Subcutaneous adipose tissue (tissue), 4 donors: ENCODE measurements around the gene BACH2. TPM values are rescaled to one million over a fixed set of nuclear protein-coding genes. Genes with fewer than 3 reads are reported as not detected.

ENCODE experiments used
- total RNA-seq, 4 donors: library from RNA; depleted of rRNA; stranded (reverse); fragments of >200 nt; gene quantifications; one replicate each; pipeline ENCODE4 v1.1.0, GENCODE V29; 2016
- TF ChIP-seq, protein P1 (sequence below): fragments of 450-650 bp; IDR thresholded peaks from one replicate; pipeline ENCODE4 v1.5.1; 2016; ENCODE audit warnings: low read depth, mild to moderate bottlenecking, control low read depth, antibody characterized with exemption, moderate library complexity

The BACH2 gene
- total RNA-seq, 4 donors from 2014 or later, result 1.7 to 15.4 (median 3.9) TPM

- TF ChIP-seq, protein P1, sequence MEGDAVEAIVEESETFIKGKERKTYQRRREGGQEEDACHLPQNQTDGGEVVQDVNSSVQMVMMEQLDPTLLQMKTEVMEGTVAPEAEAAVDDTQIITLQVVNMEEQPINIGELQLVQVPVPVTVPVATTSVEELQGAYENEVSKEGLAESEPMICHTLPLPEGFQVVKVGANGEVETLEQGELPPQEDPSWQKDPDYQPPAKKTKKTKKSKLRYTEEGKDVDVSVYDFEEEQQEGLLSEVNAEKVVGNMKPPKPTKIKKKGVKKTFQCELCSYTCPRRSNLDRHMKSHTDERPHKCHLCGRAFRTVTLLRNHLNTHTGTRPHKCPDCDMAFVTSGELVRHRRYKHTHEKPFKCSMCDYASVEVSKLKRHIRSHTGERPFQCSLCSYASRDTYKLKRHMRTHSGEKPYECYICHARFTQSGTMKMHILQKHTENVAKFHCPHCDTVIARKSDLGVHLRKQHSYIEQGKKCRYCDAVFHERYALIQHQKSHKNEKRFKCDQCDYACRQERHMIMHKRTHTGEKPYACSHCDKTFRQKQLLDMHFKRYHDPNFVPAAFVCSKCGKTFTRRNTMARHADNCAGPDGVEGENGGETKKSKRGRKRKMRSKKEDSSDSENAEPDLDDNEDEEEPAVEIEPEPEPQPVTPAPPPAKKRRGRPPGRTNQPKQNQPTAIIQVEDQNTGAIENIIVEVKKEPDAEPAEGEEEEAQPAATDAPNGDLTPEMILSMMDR, result no peak
Observed at GRCh38 chr6:90090866-90091265, 205.8 kb downstream of the BACH2 start.

GRCh38 chr6:90088009-90088408 is 208.6 kb downstream of the BACH2 start:
- TF ChIP-seq, protein P1, result no peak

DNA sequence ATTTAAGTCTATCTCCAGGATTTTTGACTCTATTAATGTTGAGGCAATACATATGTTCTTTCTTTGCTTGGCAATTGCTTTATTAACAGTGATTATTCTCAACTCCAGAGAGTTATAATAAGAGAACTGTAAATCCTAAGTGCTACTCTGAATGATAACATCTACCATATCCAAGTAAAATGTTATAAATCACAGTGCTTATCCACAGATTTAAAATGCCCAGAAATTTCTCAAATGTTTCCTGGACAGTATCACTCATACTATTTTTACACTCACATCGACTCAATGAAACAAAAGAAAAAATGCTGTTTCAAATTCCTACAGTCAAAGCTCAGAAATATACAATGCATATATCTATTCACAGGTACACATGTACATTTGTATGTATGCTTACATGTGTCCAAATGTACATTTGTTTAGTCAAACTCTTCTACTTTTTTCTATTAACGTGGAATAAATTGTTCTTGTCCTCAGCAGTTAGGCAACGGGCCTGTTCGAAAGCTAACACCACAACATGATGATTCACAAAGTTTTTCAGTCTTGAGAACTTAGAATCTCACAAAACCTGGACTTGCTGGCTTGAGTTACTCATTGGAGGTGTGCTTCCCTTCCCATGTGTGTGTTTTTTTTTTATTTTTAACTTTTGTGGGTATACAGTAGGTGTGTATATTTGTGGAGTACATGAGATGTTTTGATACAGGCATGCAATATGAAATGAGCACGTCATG is 209.4 kb downstream of the BACH2 start:
- TF ChIP-seq, protein P1, result no peak

DNA sequence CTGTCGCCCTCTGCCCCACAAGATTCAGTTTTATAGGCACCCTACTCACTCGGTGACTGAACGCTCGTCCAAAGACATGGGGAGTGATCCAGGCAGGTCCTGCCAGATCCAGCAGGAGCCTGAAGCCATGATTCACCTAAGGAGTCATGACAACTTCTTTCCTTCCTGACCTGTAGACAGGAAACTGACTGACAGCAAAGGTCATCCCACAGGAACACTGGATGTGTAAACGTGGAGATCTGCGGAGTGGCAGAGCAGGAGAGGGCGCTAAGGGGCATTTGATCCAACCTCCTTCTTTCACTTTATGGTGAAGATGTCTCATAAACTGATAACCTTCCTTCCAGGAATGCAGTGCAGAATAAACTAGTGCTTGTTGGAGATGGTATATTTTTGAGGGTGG is 210.1 kb downstream of the BACH2 start:
- TF ChIP-seq, protein P1, result no peak

GRCh38 chr6:90083891-90084290 is 212.8 kb downstream of the BACH2 start:
- TF ChIP-seq, protein P1, result no peak

DNA sequence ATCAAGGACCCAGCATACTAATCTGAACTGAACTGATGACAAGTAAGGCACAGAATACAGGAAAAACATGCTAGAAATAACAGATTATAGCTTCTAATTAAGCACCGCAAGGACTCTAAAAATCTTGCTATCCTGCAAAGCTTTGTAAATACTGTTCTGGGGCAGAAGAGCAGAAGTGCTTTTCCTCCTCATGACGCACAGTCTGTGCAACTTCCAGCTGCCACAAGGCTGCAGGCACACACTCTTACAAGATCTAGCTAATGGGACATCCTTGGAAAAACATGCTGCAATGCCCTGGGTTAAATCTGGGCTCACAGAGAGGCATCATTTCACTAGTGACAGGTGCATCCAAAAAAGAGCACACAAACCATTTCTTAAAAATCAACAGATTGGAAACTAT is 213.8 kb downstream of the BACH2 start:
- TF ChIP-seq, protein P1, result no peak

DNA sequence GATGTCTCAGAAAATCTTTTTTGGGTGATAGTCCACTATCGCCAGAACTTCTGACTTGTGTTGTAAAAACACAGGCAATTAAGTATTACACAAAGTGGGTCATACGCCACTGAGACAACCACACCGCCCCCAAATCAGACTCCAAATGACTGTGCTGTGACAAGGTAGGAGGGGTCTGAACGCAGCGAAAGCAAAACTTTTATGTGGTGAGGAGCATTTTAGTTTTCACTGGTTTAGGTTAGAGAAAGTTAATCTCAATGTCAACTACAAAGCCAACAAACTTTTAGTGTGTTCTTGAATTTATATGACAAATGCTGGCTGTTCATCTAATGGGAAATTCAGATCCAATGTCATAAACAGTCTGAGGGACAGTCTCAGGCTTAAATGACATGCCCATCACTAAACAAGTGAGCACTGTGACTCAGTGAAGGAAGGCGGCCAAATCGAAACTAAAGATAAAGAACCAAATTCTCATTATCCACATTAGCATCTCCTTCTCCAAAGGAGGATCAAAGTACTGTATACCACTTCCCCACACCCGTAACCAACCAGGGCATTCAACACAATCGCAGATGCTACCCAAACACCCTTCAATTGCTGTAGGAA is 215.7 kb downstream of the BACH2 start:
- TF ChIP-seq, protein P1, result no peak
